Retinal pigment epithelial cell (primary cell): Measurements from ENCODE around the gene COL20A1.

Source experiments
- DNase-seq: peaks from one replicate; pipeline ENCODE4 v3.0.0-alpha.2; 2010; ENCODE audit warnings: low read depth
- H3K4me3 ChIP-seq: 2 replicates; pipeline ENCODE4 v1.5.1; 2011; ENCODE audit warnings: mild to moderate bottlenecking, low read length, control low read depth, moderate library complexity
- TF ChIP-seq, protein P1 (sequence below): conservative IDR thresholded peaks from 2 replicates; pipeline ENCODE4 v1.5.1; 2011; ENCODE audit warnings: low read depth, low read length, control low read depth, inconsistent platforms

The COL20A1 gene

DNA sequence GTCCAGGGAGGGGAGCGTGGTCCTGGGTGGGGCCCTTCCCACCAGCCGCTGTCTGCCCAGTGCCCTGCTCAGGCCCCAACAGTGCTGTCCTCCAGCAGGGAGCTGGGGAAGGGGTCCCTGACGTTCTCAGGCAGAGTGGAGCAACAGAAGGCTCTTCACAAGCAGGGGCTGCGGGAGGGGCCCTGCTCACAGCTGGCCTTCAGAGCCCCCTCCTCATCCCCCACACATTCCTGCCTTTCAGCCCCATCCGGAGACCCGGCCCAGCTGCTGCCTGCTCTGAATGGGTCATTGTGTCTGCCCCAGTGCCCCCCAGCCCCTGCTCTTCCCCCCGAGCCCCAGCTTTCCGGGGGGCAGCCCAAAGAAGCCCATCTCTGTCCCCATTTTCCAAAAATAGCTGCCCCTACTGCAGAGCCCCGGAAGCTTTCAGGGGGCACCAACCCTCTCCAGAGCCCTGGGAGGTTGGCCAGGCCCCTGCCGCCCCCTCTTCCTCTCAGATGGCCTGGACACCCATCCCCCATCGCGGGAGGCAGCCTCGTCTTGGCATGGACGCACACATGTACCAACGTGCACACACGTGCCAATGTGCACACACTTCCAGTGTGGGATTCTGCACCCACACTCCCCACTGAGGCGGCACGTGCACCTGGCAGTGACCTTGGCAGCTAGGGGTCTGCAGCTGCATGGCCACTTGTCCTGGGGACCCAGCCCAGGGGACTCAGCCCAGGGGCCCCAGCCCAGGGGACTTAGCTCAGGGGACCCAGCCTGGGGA is 3.7 kb downstream of the COL20A1 start:
- H3K4me3 ChIP-seq, result no peak overlapping the region
- TF ChIP-seq, protein P1, sequence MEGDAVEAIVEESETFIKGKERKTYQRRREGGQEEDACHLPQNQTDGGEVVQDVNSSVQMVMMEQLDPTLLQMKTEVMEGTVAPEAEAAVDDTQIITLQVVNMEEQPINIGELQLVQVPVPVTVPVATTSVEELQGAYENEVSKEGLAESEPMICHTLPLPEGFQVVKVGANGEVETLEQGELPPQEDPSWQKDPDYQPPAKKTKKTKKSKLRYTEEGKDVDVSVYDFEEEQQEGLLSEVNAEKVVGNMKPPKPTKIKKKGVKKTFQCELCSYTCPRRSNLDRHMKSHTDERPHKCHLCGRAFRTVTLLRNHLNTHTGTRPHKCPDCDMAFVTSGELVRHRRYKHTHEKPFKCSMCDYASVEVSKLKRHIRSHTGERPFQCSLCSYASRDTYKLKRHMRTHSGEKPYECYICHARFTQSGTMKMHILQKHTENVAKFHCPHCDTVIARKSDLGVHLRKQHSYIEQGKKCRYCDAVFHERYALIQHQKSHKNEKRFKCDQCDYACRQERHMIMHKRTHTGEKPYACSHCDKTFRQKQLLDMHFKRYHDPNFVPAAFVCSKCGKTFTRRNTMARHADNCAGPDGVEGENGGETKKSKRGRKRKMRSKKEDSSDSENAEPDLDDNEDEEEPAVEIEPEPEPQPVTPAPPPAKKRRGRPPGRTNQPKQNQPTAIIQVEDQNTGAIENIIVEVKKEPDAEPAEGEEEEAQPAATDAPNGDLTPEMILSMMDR, result no peak
- no peak for DNase-seq

DNA sequence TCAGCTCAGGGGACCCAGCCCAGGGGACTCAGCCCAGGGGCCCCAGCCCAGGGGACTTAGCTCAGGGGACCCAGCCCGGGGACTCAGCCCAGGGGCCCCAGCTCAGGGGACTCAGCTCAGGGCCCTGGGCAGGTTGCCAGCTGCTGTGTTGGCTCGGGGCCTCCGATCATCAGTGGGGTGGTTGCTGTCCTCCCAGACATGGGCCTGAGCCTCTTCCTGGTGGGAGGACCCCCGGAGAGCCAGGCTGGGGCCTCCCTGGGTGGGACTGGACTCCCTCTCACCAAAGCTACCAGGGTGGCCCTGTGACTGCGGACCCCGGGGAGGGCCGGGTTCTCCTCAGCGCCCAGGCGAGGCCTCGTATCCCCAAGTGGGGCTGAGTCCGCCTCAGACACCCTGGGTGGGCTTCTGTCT is 4.4 kb downstream of the COL20A1 start:
- no peak overlapping the region for H3K4me3 ChIP-seq
- DNase-seq, result no peak
- TF ChIP-seq, protein P1, result no peak

DNA sequence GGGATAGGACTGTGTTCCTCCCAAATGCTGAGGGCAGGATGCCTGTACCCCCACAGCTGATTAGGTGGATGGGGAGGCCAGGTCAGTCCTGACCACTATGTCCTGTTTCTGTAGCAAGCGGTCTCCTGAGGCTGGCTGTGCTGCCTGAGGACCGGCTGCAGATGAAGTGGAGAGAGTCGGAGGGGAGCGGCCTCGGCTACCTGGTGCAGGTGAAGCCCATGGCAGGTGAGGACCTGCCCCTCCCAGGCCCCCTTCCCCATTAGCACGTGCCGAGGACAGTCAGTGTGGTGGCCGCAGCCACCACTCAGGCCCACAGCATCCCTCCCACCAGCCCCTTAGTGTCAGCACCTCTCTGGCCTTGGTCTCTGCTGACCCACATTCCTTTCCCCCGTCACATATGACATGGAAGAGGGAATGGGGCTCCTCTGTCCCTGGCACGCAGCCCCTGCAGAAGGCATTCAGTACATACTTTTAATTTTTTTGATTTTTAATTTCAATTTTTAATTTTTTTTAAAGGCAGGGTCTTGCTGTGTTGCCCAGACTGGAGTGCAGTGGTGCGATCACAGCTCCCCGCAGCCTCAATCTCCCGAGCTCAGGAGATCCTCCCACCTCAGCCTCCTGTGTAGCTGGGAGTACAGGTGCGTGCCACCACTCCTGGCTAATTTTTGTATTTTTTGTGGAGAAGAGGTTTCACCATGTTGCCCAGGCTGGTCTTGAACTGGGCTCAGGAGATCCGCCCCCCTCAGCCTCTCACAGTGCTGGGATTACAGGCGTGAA is 5.0 kb downstream of the COL20A1 start:
- no peak overlapping the region for H3K4me3 ChIP-seq
- TF ChIP-seq, protein P1, result no peak
- no peak for DNase-seq

DNA sequence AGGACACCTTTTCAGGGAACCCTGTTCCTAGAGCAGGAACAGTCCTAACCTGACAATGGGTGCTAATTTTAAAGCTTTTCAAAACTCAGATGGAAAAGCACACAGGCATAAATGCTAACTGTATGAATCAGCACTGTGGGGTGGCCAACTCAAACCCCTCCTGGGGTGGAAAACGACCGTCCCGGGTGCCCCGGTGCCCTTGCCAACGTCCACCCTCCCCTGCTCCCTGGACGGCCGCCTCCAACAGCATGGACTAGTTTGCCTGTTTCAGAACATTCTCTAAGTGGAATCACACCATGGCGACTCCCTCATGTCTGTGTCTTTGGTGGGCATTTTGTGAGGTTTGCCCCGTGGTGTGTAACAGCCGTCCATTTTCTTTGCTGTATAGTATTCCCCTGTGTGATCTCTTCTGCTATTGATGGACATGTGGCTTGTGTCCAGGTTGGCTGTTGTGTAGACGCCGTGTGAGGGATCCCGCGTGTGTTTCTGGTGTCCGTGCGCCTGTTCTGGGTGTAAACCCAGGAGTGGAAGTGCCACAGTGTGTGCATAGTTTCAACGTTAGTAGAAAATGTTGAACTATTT is 5.8 kb downstream of the COL20A1 start:
- no peak for DNase-seq
- TF ChIP-seq, protein P1, result no peak
- no peak overlapping the region for H3K4me3 ChIP-seq

DNA sequence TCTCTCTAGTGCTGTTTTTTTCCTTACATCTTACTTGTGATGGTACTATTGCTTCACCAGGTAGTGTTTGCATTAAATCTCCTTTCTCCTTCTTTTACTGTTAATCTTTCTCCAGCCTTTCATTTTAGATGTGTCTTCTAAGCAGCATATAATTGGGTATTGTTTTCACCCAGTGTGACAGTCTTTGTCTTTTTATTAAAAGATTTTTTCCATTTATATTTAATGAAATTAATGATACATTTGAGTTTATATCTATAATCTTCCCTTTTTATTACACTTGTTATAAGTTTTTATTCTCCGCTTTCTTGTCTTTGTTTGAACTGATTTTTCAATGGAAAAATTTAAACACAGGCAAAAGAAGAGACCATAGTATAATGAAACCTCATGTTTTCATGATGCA is 8.7 kb downstream of the COL20A1 start:
- H3K4me3 ChIP-seq, result no peak overlapping the region
- TF ChIP-seq, protein P1, result no peak
- no peak for DNase-seq

DNA sequence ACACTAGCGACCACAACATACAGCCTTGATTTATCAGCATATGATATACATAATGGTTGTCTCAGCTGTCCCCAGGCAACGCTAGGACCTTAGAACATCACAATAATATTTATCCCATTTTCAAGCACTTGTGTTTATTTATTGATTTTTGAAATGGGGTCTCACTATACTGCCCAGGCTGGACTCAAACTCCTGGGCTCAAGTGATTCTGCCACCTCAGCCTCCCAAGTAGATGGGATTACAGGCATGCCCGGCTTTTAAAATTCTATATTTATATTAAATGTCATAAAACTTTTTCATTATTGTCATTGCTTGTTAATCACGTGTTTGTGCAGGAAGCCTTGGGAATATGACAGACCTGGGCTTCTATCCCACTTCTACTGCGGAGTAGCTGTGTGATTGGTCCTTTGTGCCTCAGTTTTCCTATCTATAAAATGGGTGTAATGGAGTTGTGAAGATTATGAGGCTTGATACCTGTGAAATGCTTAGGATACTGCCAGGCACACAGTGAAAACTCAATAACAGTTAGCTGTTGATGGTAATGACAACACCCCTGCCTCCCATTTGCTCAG is 10.2 kb downstream of the COL20A1 start:
- TF ChIP-seq, protein P1, result no peak
- DNase-seq, result no peak
- H3K4me3 ChIP-seq, result no peak overlapping the region
